H1 (cell line): ENCODE results near the gene PTPN5. TPM values are rescaled to one million over a fixed set of nuclear protein-coding genes. Genes with fewer than 3 reads are reported as not detected.

ENCODE experiments used
- CTCF ChIA-PET: fragments of 300-600 bp; sonication (Branson Sonifier 250); formaldehyde crosslinking; loops from one replicate; lab custom pipeline; 2021; ENCODE audit not compliant: partially characterized antibody; lab: Charles Lee
- POLR2A ChIA-PET: fragments of 300-600 bp; sonication (Branson Sonifier 250); formaldehyde crosslinking; loops from one replicate; lab custom pipeline; 2021; ENCODE audit warnings: inconsistent platforms; ENCODE audit not compliant: partially characterized antibody; lab: Charles Lee
- DNase-seq, 2 experiments: peaks; one replicate each; pipeline versions ENCODE4 v3.0.0 to v3.0.0-alpha.2; 2010 to 2022; ENCODE audit warnings: low spot score in 2 of 2, low read depth in 1 of 2, mixed read lengths in 1 of 2
- FAIRE-seq: peaks from 2 replicates; lab custom pipeline; 2011; peaks lifted over from hg19 to GRCh38; lab: Jason Lieb, UNC
- H2AFZ ChIP-seq: 2 replicates; pipeline ENCODE4 v1.8.1; 2012; ENCODE audit warnings: low read length, inconsistent platforms
- H2AK5ac ChIP-seq: 2 replicates; pipeline ENCODE4 v1.6.1; 2013; ENCODE audit warnings: low read depth, low read length
- H2BK120ac ChIP-seq: replicated peaks from 2 replicates; pipeline ENCODE3; 2013; ENCODE audit warnings: low read depth, low read length, inconsistent platforms
- H2BK12ac ChIP-seq: 2 replicates; pipeline ENCODE4 v1.6.1; 2013; ENCODE audit warnings: low read depth, low read length
- H2BK15ac ChIP-seq: 2 replicates; pipeline ENCODE4 v1.6.1; 2013; ENCODE audit warnings: low read length
- H2BK20ac ChIP-seq: 2 replicates; pipeline ENCODE4 v1.6.1; 2013; ENCODE audit warnings: low read length
- H2BK5ac ChIP-seq: 2 replicates; pipeline ENCODE4 v1.6.1; 2013; ENCODE audit warnings: low read depth, low read length
- H3K14ac ChIP-seq: 2 replicates; pipeline ENCODE4 v1.6.1; 2013; ENCODE audit warnings: inconsistent platforms; ENCODE audit not compliant: insufficient read length
- H3K18ac ChIP-seq: 2 replicates; pipeline ENCODE4 v1.6.1; 2013; ENCODE audit warnings: low read length; ENCODE audit errors: extremely low read depth
- H3K23ac ChIP-seq: 2 replicates; pipeline ENCODE4 v1.6.1; 2013; ENCODE audit warnings: inconsistent platforms; ENCODE audit not compliant: insufficient read length
- H3K23me2 ChIP-seq: 2 replicates; pipeline ENCODE4 v1.6.1; 2013; ENCODE audit warnings: low read depth, low read length
- H3K27ac ChIP-seq: 2 replicates; pipeline ENCODE4 v1.6.1; 2011; ENCODE audit warnings: low read depth, low read length, inconsistent platforms
- H3K27me3 ChIP-seq, 4 experiments: replicated peaks in 1 of 4; 1 replicate in 1 of 4; 2 replicates in 3 of 4; pipeline versions ENCODE4 v1.6.1 to v1.8.1; 2011 to 2013; ENCODE audit warnings: low read length in 3 of 4, mild to moderate bottlenecking in 3 of 4, inconsistent platforms in 2 of 4, mixed read lengths in 2 of 4, moderate library complexity in 1 of 4; ENCODE audit not compliant: control insufficient read depth in 3 of 4, insufficient read depth in 3 of 4; ENCODE audit errors: extremely low read depth in 1 of 4
- H3K36me3 ChIP-seq, 4 experiments: 2 replicates each; pipeline versions ENCODE4 v1.6.1 to v1.8.1; 2011 to 2013; ENCODE audit warnings: mild to moderate bottlenecking in 4 of 4, low read length in 3 of 4, moderate library complexity in 2 of 4, control low read depth in 1 of 4, inconsistent platforms in 1 of 4; ENCODE audit not compliant: insufficient read depth in 4 of 4, control insufficient read depth in 2 of 4
- H3K4ac ChIP-seq: replicated peaks from 2 replicates; pipeline ENCODE3; 2013; ENCODE audit warnings: low read length, low read depth, mixed read lengths, inconsistent platforms; ENCODE audit not compliant: insufficient read length
- H3K4me1 ChIP-seq, 4 experiments: replicated peaks in 1 of 4; 1 replicate in 1 of 4; 2 replicates in 3 of 4; pipeline versions ENCODE4 v1.6.1 to v1.8.1; 2011 to 2013; ENCODE audit warnings: low read length in 3 of 4, inconsistent platforms in 2 of 4, mixed read lengths in 1 of 4; ENCODE audit not compliant: insufficient read depth in 4 of 4, control insufficient read depth in 3 of 4
- H3K4me2 ChIP-seq, 2 experiments: 2 replicates each; pipeline versions ENCODE4 v1.6.1 to v1.8.1; 2011 to 2013; ENCODE audit warnings: low read depth in 2 of 2, low read length in 2 of 2, control low read depth in 1 of 2, inconsistent platforms in 1 of 2, mild to moderate bottlenecking in 1 of 2; ENCODE audit not compliant: insufficient read depth in 1 of 2
- H3K4me3 ChIP-seq, 4 experiments: fragments of 200-600, 300-600 bp in 1 of 4; sonication (generic), shearing (Covaris generic), sonication (Bioruptor Twin) in 1 of 4; 2 replicates each; pipeline versions ENCODE4 v1.5.1 to v1.8.1; 2011 to 2016; ENCODE audit warnings: low read length in 4 of 4, low read depth in 3 of 4, control low read depth in 2 of 4, inconsistent platforms in 2 of 4, mild to moderate bottlenecking in 2 of 4, mixed read lengths in 1 of 4, moderate library complexity in 1 of 4; ENCODE audit not compliant: insufficient read depth in 2 of 4; ENCODE audit errors: extremely low read depth in 1 of 4
- H3K56ac ChIP-seq: replicated peaks from 2 replicates; pipeline ENCODE3; 2013; ENCODE audit warnings: low read depth, mild to moderate bottlenecking, mixed read lengths, low read length, inconsistent platforms; ENCODE audit not compliant: insufficient read length
- H3K79me1 ChIP-seq: 2 replicates; pipeline ENCODE4 v1.6.1; 2013; ENCODE audit warnings: low read depth, low read length, control low read depth
- H3K79me2 ChIP-seq, 2 experiments: 2 replicates each; pipeline versions ENCODE4 v1.6.1 to v1.8.1; 2012 to 2013; ENCODE audit warnings: low read length in 2 of 2, mild to moderate bottlenecking in 2 of 2, inconsistent platforms in 1 of 2; ENCODE audit not compliant: insufficient read depth in 2 of 2, control insufficient read depth in 1 of 2
- H3K9ac ChIP-seq, 4 experiments: replicated peaks in 1 of 4; 1 replicate in 1 of 4; 2 replicates in 3 of 4; pipeline versions ENCODE4 v1.6.1 to v1.8.1; 2011 to 2013; ENCODE audit warnings: low read depth in 3 of 4, low read length in 3 of 4, control low read depth in 2 of 4, mild to moderate bottlenecking in 2 of 4, moderate library complexity in 2 of 4, inconsistent platforms in 1 of 4; ENCODE audit errors: extremely low read depth in 1 of 4
- H3K9me3 ChIP-seq, 2 experiments: 2 replicates each; pipeline versions ENCODE4 v1.6.1 to v1.8.1; 2012 to 2013; ENCODE audit warnings: mild to moderate bottlenecking in 2 of 2, moderate library complexity in 2 of 2, control low read depth in 1 of 2, inconsistent platforms in 1 of 2, low read depth in 1 of 2, low read length in 1 of 2, mixed read lengths in 1 of 2; ENCODE audit not compliant: insufficient read depth in 2 of 2
- H4K20me1 ChIP-seq, 2 experiments: replicated peaks in 1 of 2; 2 replicates each; pipeline versions ENCODE3 to v1.8.1; 2011 to 2013; ENCODE audit warnings: inconsistent platforms in 2 of 2, low read length in 2 of 2, mild to moderate bottlenecking in 1 of 2; ENCODE audit not compliant: insufficient read depth in 2 of 2, control insufficient read depth in 1 of 2
- H4K5ac ChIP-seq: 2 replicates; pipeline ENCODE4 v1.6.1; 2013; ENCODE audit warnings: low read length, low read depth, mixed read lengths, inconsistent platforms; ENCODE audit not compliant: insufficient read length
- H4K8ac ChIP-seq: 2 replicates; pipeline ENCODE4 v1.8.0; 2013; ENCODE audit warnings: mild to moderate bottlenecking, moderate library complexity, low read length, inconsistent platforms; ENCODE audit not compliant: insufficient read depth; ENCODE audit errors: extremely low read depth
- H4K91ac ChIP-seq: replicated peaks from 2 replicates; pipeline ENCODE3; 2013; ENCODE audit warnings: low read length, mixed read lengths, inconsistent platforms; ENCODE audit not compliant: insufficient read length
- BRCA1 ChIP-seq: IDR thresholded peaks from 2 replicates; pipeline ENCODE4 v1.6.1; 2012; ENCODE audit warnings: low read depth, low read length, improper control_type of control experiment
- CHD1 ChIP-seq: IDR thresholded peaks from 2 replicates; pipeline ENCODE4 v1.6.1; 2012; ENCODE audit warnings: low read depth, low read length, improper control_type of control experiment
- GABPA ChIP-seq: IDR thresholded peaks from 2 replicates; pipeline ENCODE4 v1.6.1; 2011; ENCODE audit warnings: mild to moderate bottlenecking, low read length, moderate library complexity, borderline replicate concordance; ENCODE audit not compliant: insufficient read depth
- GTF2F1 ChIP-seq: IDR thresholded peaks from 2 replicates; pipeline ENCODE4 v1.6.1; 2012; ENCODE audit warnings: low read depth, low read length, improper control_type of control experiment, borderline replicate concordance
- HDAC2 ChIP-seq, 2 experiments: fragments of 300-600 bp in 1 of 2; sonication (generic) in 1 of 2; IDR thresholded peaks; 2 replicates each; pipeline ENCODE4 v1.6.1; 2011 to 2012; ENCODE audit warnings: low read depth in 2 of 2, low read length in 2 of 2, mild to moderate bottlenecking in 2 of 2, moderate library complexity in 2 of 2, borderline replicate concordance in 1 of 2, inconsistent platforms in 1 of 2
- JUND ChIP-seq: IDR thresholded peaks from 2 replicates; pipeline ENCODE4 v1.6.1; 2011; ENCODE audit warnings: mild to moderate bottlenecking, improper control_type of control experiment, low read length
- KDM1A ChIP-seq: fragments of 200-600, 300-600 bp; sonication (generic); IDR thresholded peaks from 2 replicates; pipeline ENCODE4 v1.7.1; 2016; ENCODE audit warnings: mild to moderate bottlenecking, low read length, borderline replicate concordance
- MAFK ChIP-seq: IDR thresholded peaks from 2 replicates; pipeline ENCODE4 v1.6.1; 2012; ENCODE audit warnings: low read depth, mild to moderate bottlenecking, improper control_type of control experiment, low read length
- RXRA ChIP-seq: IDR thresholded peaks from 2 replicates; pipeline ENCODE4 v1.6.1; 2011; ENCODE audit warnings: low read depth, mild to moderate bottlenecking, low read length, moderate library complexity; ENCODE audit not compliant: insufficient read depth
- TAF7 ChIP-seq: optimal IDR thresholded peaks from 2 replicates; pipeline ENCODE3; 2011; ENCODE audit warnings: low read depth, mild to moderate bottlenecking, inconsistent platforms, low read length, moderate library complexity, borderline replicate concordance
- TBP ChIP-seq: IDR thresholded peaks from 2 replicates; pipeline ENCODE4 v1.6.1; 2011; ENCODE audit warnings: low read depth, low read length, improper control_type of control experiment
- WGBS, 2 experiments: shearing (Covaris generic) in 1 of 2; methylation state at CpG; one replicate each; pipeline versions ENCODE4 v1.1.6 to v1.1.7; 2013 to 2015; ENCODE audit warnings: low lambda C conversion rate in 2 of 2, mixed read lengths in 2 of 2, inconsistent platforms in 1 of 2, low coverage in 1 of 2, missing lambda C conversion rate in 1 of 2; ENCODE audit not compliant: insufficient replicate concordance in 2 of 2, insufficient coverage in 1 of 2, insufficient read length in 1 of 2; ENCODE audit errors: extremely low coverage in 1 of 2, missing lambda C conversion rate in 1 of 2; 5-methylcytosine and 5-hydroxymethylcytosine counted together
- polyA plus RNA-seq, 7 experiments: library from polyadenylated mRNA; depleted of rRNA in 3 of 7; stranded (reverse) in 5 of 7; unstranded in 2 of 7; fragments of >200 nt in 5 of 7; fragments of 200-250 nt in 2 of 7; gene quantifications; 1 replicate in 5 of 7; 2 replicates in 1 of 7; 4 replicates in 1 of 7; pipeline versions ENCODE4 v1.2.1 to v1.2.3, GENCODE V29; 2011 to 2013; ENCODE audit warnings: missing spikeins in 2 of 7, mixed read lengths in 2 of 7
- total RNA-seq: library from RNA; stranded (reverse); fragmentation: NEBNext Ultra II Directional; extraction: Animal tissue kit (Norgen Biotek cat#: 25700); gene quantifications from 2 replicates; pipeline ENCODE4 v1.2.1, GENCODE V29; 2021

PTPN5 gene
- total and polyA plus RNA-seq, 2 of the 8 experiments (the other 6 are each of a cell fraction or from before 2014, with no cell fraction given): 8.4 to 12.9 TPM

DNA sequence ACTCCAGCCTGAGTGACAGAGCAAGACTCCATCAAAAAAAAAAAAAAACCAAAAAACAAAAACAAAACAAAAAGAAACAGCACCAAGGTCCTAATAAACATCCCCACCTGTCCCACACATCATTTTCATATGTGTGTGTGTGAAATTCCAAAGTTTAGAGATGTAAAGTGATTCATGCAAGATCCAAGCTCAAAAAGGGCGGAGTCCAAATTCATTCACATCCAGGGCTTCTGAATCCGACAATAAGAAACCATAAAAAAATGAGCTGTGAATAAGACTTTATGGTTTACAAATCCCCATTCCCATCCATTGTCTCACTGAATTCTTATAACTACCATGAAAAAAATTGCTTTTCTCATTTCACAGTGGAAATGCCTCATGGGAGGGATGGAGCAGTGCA, 34.7 kb downstream of the PTPN5 start:
- Histone ChIP-seq H4K5ac (no peak overlapping the region), H3K9me3 (no peaks in the 10 kb centered on the region), H3K18ac (no peak overlapping the region), H3K79me2 (no peaks in the 10 kb centered on the region), H3K27me3 (no peaks in the 10 kb centered on the region), H4K91ac (no peak overlapping the region), H2BK120ac (no peak overlapping the region), H4K20me1 (no peaks in the 10 kb centered on the region), H2AK5ac (no peak overlapping the region), H2BK12ac (no peak overlapping the region), H3K79me1 (no peaks in the 10 kb centered on the region), H3K23me2 (no peaks in the 10 kb centered on the region), H3K23ac (no peak overlapping the region), H3K14ac (no peak overlapping the region), H4K8ac (no peak overlapping the region), H3K9ac (no peak overlapping the region), H3K36me3 (no peaks in the 10 kb centered on the region), H2BK15ac (no peak overlapping the region), H3K27ac (no peak overlapping the region), H2AFZ (no peak overlapping the region), H2BK5ac (no peak overlapping the region), H3K56ac (no peak overlapping the region), H3K4me2 (no peak overlapping the region), H2BK20ac (no peak overlapping the region), H3K4me3 (no peak overlapping the region), H3K4me1 (no peaks in the 10 kb centered on the region), H3K4ac (no peak overlapping the region)
- 97% methylated on average over 2 of the region's 2 CpGs; no CpG with 5 or more reads in 1 of the 2 experiments for WGBS, 2 experiments
- DNase-seq: no peak
- ChIA-PET POLR2A (interaction anchor here (0.6 kb wide), 1 partner anchor 104 kb away, joined by 3 read pairs; no protein-coding TSS in a partner anchor), CTCF (interaction anchor here (0.6 to 13.9 kb wide), 7 partner anchors 18 to 74 kb away, joined by 3 to 244 read pairs (median 22); no protein-coding TSS in a partner anchor)
- FAIRE-seq: no peak
- no peak for TF ChIP-seq RXRA
- no peak for TF ChIP-seq BRCA1
- TF ChIP-seq TBP: no peak
- no peak for TF ChIP-seq GTF2F1
- TF ChIP-seq MAFK: no peak
- no peak for TF ChIP-seq CHD1
- TF ChIP-seq TAF7: no peak
- no peak for TF ChIP-seq HDAC2 (IDR thresholded peaks at IDR 0.05; ENCODE audit: borderline replicate concordance in 1 of 2, low read depth in 2 of 2, low read length in 2 of 2)
- no peak for TF ChIP-seq KDM1A
- TF ChIP-seq JUND: no peak
- no peak for TF ChIP-seq GABPA
